Activated B cell treated with CpG ODN at 0.5 μM for 24 hours (primary cell): ENCODE measurements around the gene TUNAR. TPM values are rescaled to one million over a fixed set of nuclear protein-coding genes. Genes with fewer than 3 reads are reported as not detected.

Experiments used
- ATAC-seq: fragments of 200-7000 bp; cut with Tn5 transposase; one replicate; pipeline ENCODE4 v1.10.0; 2021; ENCODE audit warnings: low read depth, mild to moderate bottlenecking, moderate library complexity
- CTCF ChIA-PET: fragments of 350-600 bp; sonication (Branson Sonifier 250); formaldehyde crosslinking; loops from one replicate; lab custom pipeline; 2021; ENCODE audit warnings: antibody characterized with exemption; lab: Charles Lee
- POLR2A ChIA-PET: fragments of 350-600 bp; sonication (Branson Sonifier 250); formaldehyde crosslinking; loops from one replicate; lab custom pipeline; 2021; ENCODE audit warnings: antibody characterized with exemption; lab: Charles Lee
- DNase-seq: peaks from one replicate; pipeline ENCODE4 v3.0.0; 2022
- H3K27ac Mint-ChIP-seq: one replicate; pipeline ENCODE4 v1.8.0; 2020; ENCODE audit warnings: mixed read lengths
- H3K27me3 Mint-ChIP-seq: one replicate; pipeline ENCODE4 v1.8.0; 2021; ENCODE audit warnings: mixed read lengths
- H3K36me3 Mint-ChIP-seq: one replicate; pipeline ENCODE4 v1.8.0; 2021; ENCODE audit warnings: low read depth, mixed read lengths
- H3K4me1 Mint-ChIP-seq: one replicate; pipeline ENCODE4 v1.8.0; 2021; ENCODE audit warnings: mixed read lengths
- H3K4me3 Mint-ChIP-seq: one replicate; pipeline ENCODE4 v1.8.0; 2020; ENCODE audit warnings: mild to moderate bottlenecking, mixed read lengths
- H3K9me3 Mint-ChIP-seq: one replicate; pipeline ENCODE4 v1.8.0; 2020; ENCODE audit warnings: mixed read lengths
- CTCF ChIP-seq: fragments of 200-600 bp; IDR thresholded peaks from one replicate; pipeline ENCODE4 v1.8.0; 2022; ENCODE audit warnings: antibody characterized with exemption, mild to moderate bottlenecking
- intact Hi-C: fragments of 100-400 bp; cut with micrococcal nuclease; formaldehyde crosslinking; loops from one replicate; pipeline ENCODE4 v1.15.1; 2024
- total RNA-seq: library from RNA; stranded (reverse); gene quantifications from 2 replicates; pipeline ENCODE4 v1.2.3, GENCODE V29; 2022

TUNAR gene
- 0.40 and 0.61 TPM in 2 replicates for total RNA-seq

DNA sequence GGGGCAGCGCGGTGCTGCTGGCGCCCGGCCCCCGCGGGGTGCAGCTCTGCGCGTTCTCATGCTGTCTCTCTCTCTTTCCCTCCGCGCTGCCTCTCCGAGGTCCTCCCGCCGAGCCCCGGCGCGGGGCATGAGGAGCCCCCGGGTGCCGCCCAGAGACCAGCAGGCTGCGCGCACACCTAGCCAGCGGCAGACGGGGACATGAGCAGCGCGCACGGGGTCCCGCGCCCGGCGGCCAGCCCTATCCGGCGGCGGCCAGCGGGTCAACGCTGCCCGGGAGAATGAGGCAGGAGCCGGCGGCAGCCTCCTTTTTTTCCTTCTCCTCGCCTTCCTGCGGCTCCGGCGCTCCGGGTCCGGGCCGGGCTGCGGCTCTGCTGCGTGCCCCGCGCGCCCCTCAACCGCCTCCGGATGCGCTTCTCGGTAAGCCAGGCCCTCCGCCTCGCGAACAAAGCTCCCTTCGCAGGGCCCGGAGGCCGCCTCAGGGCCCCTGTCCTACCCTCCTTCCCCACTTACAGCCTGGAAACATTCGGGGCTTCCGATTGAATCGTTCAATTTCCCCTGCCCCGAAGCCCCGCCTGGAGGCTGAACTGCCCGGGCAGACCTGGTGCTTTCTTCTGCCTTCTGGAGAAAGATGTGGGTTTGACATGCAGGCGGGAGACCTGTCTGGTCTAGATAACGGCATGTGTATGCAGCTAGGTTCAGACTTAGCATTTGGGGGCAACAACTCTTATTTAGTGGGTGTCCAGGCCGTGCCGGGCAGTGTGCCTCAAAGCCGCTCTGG, at the start of gene TUNAR:
TSS of gene TUNAR (plus strand) at position 72 of the 778 bp plus-strand sequence.
- Mint-ChIP-seq H3K4me3 (peak within 1 kb of the TSS; percentile 72), H3K4me1 (peaks cover 3% of the 10 kb centered on the region), H3K9me3 (no peaks in the 10 kb centered on the region), H3K27me3 (peaks cover 37% of the 10 kb centered on the region), H3K36me3 (no peaks in the 10 kb centered on the region), H3K27ac (no peak within 1 kb of the TSS)
- intact Hi-C loops, result no loop called here
- no peak for TF ChIP-seq CTCF
- ChIA-PET CTCF (no interaction called here), POLR2A (no interaction called here)
- ATAC-seq (no peak), DNase-seq (no peak)

- no peak overlapping the region for H3K4me3 Mint-ChIP-seq
- POLR2A ChIA-PET, result no interaction called here
- H3K4me1 Mint-ChIP-seq, result no peaks in the 10 kb centered on the region
Measured at GRCh38 chr14:95828649-95829265, 47.9 kb upstream of the TUNAR start.

DNA sequence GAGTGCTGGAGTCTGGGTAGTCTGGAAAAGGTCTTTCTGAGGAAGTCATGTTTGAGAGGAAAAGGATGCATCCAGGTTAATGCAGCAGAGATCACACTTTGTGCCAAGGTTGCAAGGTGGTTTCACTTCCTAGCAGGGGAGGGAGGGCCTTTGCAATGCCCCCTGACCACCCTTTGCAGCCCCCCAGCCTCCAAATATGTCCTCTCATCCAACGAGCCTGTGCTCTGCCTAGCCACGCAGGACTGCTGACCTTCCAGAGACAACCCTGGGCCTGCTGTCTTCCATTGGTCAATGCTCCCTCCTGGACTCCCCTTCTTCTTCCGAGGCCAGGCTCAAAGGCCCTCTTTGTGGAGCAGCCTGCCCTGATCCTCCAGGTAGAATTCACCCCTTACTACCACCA, 47.3 kb upstream of the TUNAR start:
- ATAC-seq, result no peak
- TF ChIP-seq CTCF, result no peak
- intact Hi-C loops, result no loop called here
- ChIA-PET CTCF (no interaction called here), POLR2A (no interaction called here)
- Mint-ChIP-seq H3K27me3 (peaks cover 3% of the 10 kb centered on the region), H3K36me3 (no peaks in the 10 kb centered on the region), H3K4me1 (no peaks in the 10 kb centered on the region), H3K4me3 (no peak overlapping the region), H3K27ac (no peak overlapping the region), H3K9me3 (no peaks in the 10 kb centered on the region)
- DNase-seq, result no peak

More at GRCh38 chr14:95828649-95829265, 47.9 kb upstream of the TUNAR start:
- intact Hi-C loops, result no loop called here
- DNase-seq (no peak), ATAC-seq (no peak)
- H3K9me3 Mint-ChIP-seq, result no peaks in the 10 kb centered on the region
- H3K27ac Mint-ChIP-seq, result no peak overlapping the region
- no peaks in the 10 kb centered on the region for H3K36me3 Mint-ChIP-seq
- H3K27me3 Mint-ChIP-seq, result peaks cover 3% of the 10 kb centered on the region
- CTCF ChIA-PET, result no interaction called here
- TF ChIP-seq CTCF, result no peak

DNA sequence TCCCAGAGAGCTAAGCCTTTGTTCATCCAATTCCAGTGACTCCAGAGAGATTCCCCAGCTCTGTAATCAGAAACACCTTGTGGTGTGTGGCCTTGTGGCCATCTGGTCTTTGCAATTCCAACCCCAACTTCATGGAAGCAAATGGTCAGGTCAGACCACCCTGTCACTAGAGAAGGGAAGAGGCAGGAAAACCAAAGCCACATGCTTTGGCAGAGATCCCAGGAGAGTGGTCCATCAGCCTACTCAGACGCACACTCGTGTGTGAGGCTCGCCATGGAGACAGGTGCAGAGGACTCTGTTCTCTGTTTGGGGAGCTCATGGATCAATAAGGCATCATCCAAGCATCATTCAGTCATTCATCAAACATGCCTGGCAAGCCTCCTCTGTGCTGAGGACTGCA, 46.2 kb upstream of the TUNAR start:
- ChIA-PET POLR2A (no interaction called here), CTCF (no interaction called here)
- ATAC-seq, result no peak
- intact Hi-C loops, result no loop called here
- no peak for TF ChIP-seq CTCF
- peaks cover 3% of the 10 kb centered on the region for H3K27me3 Mint-ChIP-seq
- H3K27ac Mint-ChIP-seq, result no peak overlapping the region
- H3K9me3 Mint-ChIP-seq, result peaks cover 3% of the 10 kb centered on the region
- H3K4me3 Mint-ChIP-seq, result no peak overlapping the region
- no peaks in the 10 kb centered on the region for H3K36me3 Mint-ChIP-seq
- DNase-seq, result no peak
- H3K4me1 Mint-ChIP-seq, result peaks cover 10% of the 10 kb centered on the region

GRCh38 chr14:95831041-95831440, 45.6 kb upstream of the TUNAR start:
- Mint-ChIP-seq H3K36me3 (no peaks in the 10 kb centered on the region), H3K27me3 (peaks cover 3% of the 10 kb centered on the region), H3K27ac (no peak overlapping the region), H3K9me3 (peaks cover 5% of the 10 kb centered on the region), H3K4me3 (no peak overlapping the region), H3K4me1 (peaks cover 11% of the 10 kb centered on the region)
- no peak for DNase-seq
- ChIA-PET CTCF (no interaction called here), POLR2A (no interaction called here)
- TF ChIP-seq CTCF, result no peak
- ATAC-seq, result no peak
- intact Hi-C loops, result no loop called here
